AG09319 (cell line): ENCODE measurements around the gene LASP1.
"Not testable (repeated sequence)": the region's sequence is repeated elsewhere in the genome, so short reads cannot be mapped to it uniquely, and the experiment has no call there.

Source experiments
- DNase-seq: peaks from one replicate; pipeline ENCODE4 v3.0.0-alpha.2; 2010; ENCODE audit warnings: low read depth; ENCODE audit errors: extremely low read depth
- CTCF ChIP-seq: IDR thresholded peaks from 2 replicates; pipeline ENCODE4 v1.5.1; 2011; ENCODE audit warnings: low read depth, mild to moderate bottlenecking, inconsistent platforms, low read length, moderate library complexity

LASP1 gene

GRCh38 chr17:38919316-38920078, 49.6 kb downstream of the LASP1 start:
- DNase-seq, result no peak
- no peak for TF ChIP-seq CTCF

- no peak for DNase-seq
- no peak for TF ChIP-seq CTCF
Measured at GRCh38 chr17:38920374-38921291, 50.8 kb downstream of the LASP1 start.

- no peak for TF ChIP-seq CTCF
- DNase-seq, result no peak
Measured at GRCh38 chr17:38921756-38922411, 52.0 kb downstream of the LASP1 start.

GRCh38 chr17:38922538-38923297, 52.9 kb downstream of the LASP1 start:
- TF ChIP-seq CTCF, result no peak
- peak; percentile 34 for DNase-seq

- TF ChIP-seq CTCF, result no peak
- DNase-seq, result no peak
Measured at GRCh38 chr17:38925263-38925995, 55.6 kb downstream of the LASP1 start, which contains the start of gene LASP1NB. TSS of gene LASP1NB (plus strand) at chr17:38925614.

- no peak for DNase-seq
- TF ChIP-seq CTCF, result no peak
Measured at GRCh38 chr17:38926293-38927070, 56.6 kb downstream of the LASP1 start.

GRCh38 chr17:38930782-38931181, 60.9 kb downstream of the LASP1 start:
- DNase-seq, result not testable (repeated sequence)

GRCh38 chr17:38933962-38934361, 64.1 kb downstream of the LASP1 start:
- DNase-seq, result not testable (repeated sequence)
